Mononuclear cell (primary cell): ENCODE data around the gene SPON2. TPM values are rescaled to one million over a fixed set of nuclear protein-coding genes. Genes with fewer than 3 reads are reported as not detected.

Experiments used
- H3K27me3 ChIP-seq: 2 replicates; pipeline ENCODE4 v1.6.0; 2011; ENCODE audit warnings: low read length, control low read depth; ENCODE audit not compliant: insufficient read depth
- H3K4me1 ChIP-seq: 2 replicates; pipeline ENCODE4 v1.5.1; 2011; ENCODE audit warnings: mild to moderate bottlenecking, low read length, control low read depth; ENCODE audit not compliant: insufficient read depth
- H3K4me3 ChIP-seq: 2 replicates; pipeline ENCODE4 v1.5.1; 2011; ENCODE audit warnings: mild to moderate bottlenecking, low read length, moderate library complexity
- H3K9me3 ChIP-seq: 2 replicates; pipeline ENCODE4 v1.5.1; 2011; ENCODE audit warnings: low read depth, mild to moderate bottlenecking, control low read depth, low read length
- total RNA-seq: library from RNA; depleted of rRNA; stranded (reverse); fragments of >200 nt; gene quantifications from one replicate; pipeline ENCODE4 v1.2.3, GENCODE V29; 2012

The SPON2 gene
- total RNA-seq, 1 donor = 25.5 TPM

DNA sequence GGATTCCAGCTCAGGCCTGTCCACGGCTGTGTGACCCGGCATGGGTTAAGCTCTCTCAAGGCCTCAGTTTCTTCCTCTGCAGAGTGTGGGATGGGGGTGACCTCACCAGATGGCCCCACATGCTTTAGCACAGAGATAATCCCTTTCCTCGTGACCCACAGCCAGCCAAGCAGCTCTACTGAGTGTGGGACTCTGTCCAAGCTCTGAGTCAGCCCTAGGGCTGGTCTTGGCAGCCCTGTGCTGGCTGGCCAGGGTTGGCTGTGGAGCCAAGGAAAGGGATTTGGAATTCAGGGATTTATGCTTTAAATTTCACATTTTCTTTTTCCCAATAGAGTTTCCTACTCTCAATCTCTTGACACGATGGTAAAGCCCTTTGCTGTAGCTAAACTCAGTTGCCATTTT lies 19.7 kb upstream of the SPON2 start:
- no peaks in the 10 kb centered on the region for H3K27me3 ChIP-seq
- H3K4me3 ChIP-seq = no peak overlapping the region
- H3K4me1 ChIP-seq = no peaks in the 10 kb centered on the region
- no peaks in the 10 kb centered on the region for H3K9me3 ChIP-seq

DNA sequence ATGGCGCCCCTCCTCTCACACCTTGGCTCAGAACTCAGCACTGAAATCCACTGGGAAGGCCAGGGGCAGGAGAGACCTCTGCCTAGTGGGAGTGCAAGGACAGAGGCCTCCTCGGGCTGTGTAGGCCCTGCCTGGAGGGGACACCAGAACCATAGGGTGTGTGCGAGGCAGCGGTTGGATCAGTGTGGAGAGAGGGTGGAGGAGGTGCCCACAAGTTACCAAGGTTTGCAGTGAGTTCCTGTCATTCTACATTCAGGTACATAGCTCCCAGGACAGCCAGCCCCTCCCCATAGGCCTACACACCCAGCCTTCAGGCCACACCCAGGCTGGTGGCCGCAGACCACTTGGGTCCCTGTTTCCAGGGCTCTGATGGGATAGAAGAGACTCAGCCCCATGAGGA lies 19.2 kb upstream of the SPON2 start:
- no peak overlapping the region for H3K4me3 ChIP-seq
- no peaks in the 10 kb centered on the region for H3K9me3 ChIP-seq
- H3K27me3 ChIP-seq = no peaks in the 10 kb centered on the region
- peaks cover 3% of the 10 kb centered on the region for H3K4me1 ChIP-seq

DNA sequence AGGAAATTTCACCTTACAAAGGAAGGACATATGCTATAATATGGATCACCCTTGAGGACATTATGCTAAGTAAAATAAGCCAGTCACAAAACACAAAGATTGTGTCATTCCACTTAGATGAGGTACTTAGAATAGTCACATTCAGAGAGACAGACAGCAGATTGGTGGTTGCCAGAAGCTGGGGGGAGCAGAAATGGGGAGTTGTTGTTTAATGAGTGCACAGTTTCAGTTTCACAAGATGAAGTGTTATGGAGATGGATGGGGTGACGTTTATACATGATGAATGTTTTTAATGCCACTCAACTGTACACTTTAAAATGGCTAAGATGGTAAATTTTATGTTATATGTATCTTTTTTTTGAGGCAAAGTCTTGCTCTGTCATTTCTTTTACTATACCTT lies 14.8 kb upstream of the SPON2 start:
- H3K27me3 ChIP-seq = no peaks in the 10 kb centered on the region

DNA sequence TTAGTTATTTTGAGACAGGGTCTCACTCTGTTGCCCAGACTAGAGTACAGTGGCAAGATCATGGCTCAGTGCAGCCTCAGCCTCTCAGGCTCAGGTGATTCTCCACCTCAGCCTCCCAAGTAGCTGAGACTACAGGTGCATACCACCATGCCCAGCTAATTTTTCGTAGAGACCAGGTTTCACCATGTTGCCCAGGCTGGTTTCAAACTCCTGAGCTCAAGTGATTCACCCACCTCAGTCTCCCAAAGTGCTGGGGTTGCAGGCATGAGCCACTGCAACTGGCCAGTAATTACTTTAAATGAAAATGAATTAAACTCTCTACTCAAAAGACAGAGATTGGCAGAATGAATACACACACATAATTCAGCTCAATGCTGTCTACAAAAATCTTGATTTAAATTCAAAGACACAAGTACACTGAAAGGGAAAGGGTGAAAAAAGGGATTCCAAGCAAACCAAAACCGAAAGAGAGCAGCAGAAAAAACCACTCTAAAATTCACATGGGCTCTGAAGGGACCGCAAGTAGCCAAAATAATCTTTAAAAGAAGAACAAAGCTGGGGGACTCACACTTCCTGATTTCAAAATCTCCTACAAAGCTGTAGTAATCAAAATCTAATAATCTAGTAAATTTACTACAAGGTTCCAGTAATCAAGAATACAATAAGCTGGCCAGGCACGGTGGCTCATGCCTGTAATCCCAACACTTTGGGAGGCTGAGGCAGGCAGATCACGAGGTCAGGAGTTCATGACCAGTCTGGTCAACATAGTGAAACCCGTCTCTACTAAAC lies 11.8 kb upstream of the SPON2 start:
- no peaks in the 10 kb centered on the region for H3K9me3 ChIP-seq
- H3K4me1 ChIP-seq = peaks cover 35% of the 10 kb centered on the region
- H3K27me3 ChIP-seq = no peaks in the 10 kb centered on the region
- H3K4me3 ChIP-seq = peak overlapping the region; percentile 5

More for the DNA sequence above, 14.8 kb upstream of the SPON2 start:
- H3K4me3 ChIP-seq = no peak overlapping the region
- no peaks in the 10 kb centered on the region for H3K9me3 ChIP-seq
- peaks cover 35% of the 10 kb centered on the region for H3K4me1 ChIP-seq

DNA sequence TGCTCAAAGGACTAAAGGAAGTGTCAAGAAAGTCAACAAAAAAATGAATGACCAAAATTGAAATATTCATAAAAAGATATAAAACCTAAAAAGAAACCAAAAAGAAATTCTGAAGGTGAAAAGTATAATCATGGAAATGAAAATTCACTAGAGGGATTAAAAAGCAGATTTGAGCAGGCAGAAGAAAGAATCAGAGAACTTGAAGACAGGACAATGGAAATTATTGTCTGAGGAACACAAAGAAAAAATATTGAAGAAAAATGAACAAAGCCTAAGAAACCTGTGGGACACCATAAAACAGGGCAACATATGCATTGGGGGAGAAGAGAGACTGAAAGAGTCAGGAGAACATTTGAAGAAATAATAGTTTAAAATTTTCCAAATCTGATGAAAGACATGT lies 9.9 kb upstream of the SPON2 start:
- no peaks in the 10 kb centered on the region for H3K27me3 ChIP-seq
- H3K4me1 ChIP-seq = peaks cover 35% of the 10 kb centered on the region
- no peak overlapping the region for H3K4me3 ChIP-seq
- H3K9me3 ChIP-seq = no peaks in the 10 kb centered on the region

DNA sequence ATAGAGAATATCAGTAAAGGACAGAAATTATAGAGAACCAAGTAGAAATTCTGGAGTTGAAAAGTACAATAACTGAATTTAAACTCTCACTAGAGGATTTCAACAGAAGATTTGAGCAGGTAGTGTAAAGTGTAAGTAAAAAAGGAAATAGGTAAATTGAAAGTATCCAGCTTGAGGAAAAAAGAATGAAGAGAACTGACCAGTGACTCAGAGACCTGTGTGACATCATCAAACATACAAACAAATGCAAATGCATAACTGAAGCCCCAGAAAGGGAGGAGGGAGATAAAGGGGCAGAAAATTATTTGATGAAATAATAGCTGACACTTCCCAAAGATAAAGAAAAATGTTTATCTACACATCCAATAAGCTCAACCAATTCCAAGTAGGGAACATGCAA lies 8.3 kb upstream of the SPON2 start:
- Histone ChIP-seq H3K4me3 (no peak overlapping the region), H3K4me1 (peaks cover 26% of the 10 kb centered on the region), H3K27me3 (no peaks in the 10 kb centered on the region), H3K9me3 (no peaks in the 10 kb centered on the region)

DNA sequence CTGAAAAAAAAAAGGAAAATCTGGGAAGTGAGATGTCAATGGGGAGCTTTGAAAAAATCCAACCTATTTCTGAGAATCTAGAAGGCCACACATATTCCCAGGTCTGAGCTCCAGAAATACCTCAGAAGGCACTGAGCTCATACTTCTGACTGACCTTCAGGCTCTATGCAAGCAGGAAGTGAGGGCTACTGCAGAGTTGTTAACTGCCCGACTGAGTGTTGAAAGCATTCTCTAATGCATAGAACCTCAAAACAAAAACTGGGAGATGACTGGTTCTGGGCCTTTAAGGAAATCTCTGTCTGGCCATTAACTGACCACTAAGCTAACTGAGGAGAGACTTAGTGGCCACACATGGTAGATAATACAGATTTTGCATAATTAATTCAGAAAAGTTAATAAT lies 7.6 kb upstream of the SPON2 start:
- peaks cover 20% of the 10 kb centered on the region for H3K4me1 ChIP-seq
- H3K9me3 ChIP-seq = no peaks in the 10 kb centered on the region
- H3K4me3 ChIP-seq = no peak overlapping the region
- H3K27me3 ChIP-seq = no peaks in the 10 kb centered on the region

DNA sequence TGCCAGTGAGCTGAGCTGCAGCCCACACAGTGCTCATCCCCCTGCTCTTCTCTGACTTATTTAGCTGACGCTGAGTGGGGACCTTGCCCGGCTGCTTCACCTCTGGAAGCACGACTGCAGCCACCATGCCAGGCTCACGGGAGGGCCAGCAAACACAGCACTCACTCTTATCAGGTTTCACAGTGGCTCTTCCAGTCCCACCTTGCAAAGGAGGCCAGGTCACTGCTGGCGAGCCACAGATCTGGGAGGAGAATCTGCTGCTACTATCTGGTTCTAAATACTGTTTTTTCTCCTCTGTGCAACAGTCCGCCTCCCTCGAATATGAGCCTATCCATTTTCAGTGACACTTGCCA lies 6.7 kb upstream of the SPON2 start:
- H3K4me1 ChIP-seq = peaks cover 10% of the 10 kb centered on the region
- H3K4me3 ChIP-seq = no peak overlapping the region
- H3K27me3 ChIP-seq = no peaks in the 10 kb centered on the region
- H3K9me3 ChIP-seq = no peaks in the 10 kb centered on the region

DNA sequence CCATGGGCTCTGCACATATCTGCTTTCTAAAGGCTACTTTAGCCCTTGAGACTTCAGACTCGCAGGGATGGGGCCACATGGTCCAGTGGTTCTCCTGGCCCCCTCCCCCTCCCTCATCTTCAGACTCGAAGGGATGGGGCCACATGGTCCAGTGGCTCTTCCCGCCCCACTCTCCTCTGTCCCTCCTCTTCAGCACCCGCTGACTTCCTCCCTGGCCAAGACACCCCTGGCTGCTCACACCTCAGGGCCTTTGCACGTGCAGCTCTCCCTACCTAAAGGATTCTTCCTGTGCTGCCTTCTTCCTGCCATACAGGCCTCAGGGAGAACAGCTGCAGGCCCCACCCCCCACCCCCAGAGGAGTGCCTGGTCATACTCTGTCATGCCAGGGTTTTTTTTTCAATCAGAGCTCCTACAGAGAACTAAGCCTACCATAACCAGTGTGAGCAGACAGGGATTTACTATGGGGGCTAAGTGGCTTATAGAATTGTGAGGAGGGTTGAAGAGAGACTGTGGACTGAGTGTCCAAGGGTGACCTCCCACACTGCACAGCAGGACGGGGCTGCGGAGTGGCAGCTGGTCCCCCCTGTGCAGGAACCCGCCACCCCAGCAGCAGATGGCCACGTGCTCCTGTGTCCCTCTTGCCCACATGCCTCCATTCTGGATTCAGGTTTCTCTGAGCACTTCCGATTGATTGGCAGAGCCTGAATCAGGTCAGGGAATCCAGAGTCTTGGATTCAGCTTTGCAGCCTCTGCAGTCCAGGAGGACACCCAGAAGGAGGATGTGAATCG lies 6.1 kb upstream of the SPON2 start:
- H3K27me3 ChIP-seq = no peaks in the 10 kb centered on the region
- H3K9me3 ChIP-seq = no peaks in the 10 kb centered on the region
- H3K4me1 ChIP-seq = peaks cover 5% of the 10 kb centered on the region
- H3K4me3 ChIP-seq = no peak overlapping the region

DNA sequence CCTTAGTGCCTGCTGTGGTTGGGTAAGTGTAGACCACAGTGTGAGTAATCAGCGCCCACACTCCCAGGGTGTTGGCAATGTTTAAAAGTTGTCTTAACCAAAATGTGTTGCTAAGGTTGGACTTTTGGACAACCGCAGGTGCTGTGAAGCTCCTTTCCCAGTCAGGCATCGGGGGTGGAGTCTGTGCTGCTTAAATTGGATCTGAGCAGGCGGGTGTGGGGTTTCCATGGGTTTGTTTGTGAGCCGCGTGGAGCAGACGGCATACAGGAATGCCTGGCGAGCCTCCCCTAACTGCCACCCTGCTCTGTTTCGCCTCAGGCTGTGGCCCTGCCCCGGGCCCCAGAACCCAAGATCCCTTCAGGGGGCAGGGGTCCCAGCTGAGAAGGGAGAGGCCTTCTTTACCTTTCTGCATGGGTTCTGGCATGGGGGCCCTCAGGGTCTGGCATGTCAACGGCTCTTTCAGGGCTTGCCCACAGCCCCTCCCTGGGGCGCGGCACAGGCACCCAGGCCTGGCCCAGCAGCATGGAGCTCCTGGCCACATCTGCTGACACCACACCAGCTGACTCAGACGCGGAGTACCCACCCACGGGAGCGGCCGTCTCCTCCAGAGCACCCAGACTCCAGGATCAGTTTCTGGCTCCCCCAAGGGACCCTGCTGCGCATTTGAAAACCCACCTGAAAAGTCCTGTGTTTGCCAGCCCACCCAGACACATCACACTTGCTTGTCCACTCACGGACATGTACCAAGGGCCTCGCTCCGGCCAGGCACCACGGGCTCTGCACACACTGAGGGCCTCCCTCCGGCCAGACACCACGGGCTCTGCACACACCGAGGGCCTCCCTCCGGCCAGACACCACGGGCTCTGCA lies 5.1 kb upstream of the SPON2 start:
- Histone ChIP-seq H3K9me3 (no peaks in the 10 kb centered on the region), H3K27me3 (peaks cover 6% of the 10 kb centered on the region), H3K4me3 (no peak overlapping the region), H3K4me1 (peaks cover under 1% of the 10 kb centered on the region)

DNA sequence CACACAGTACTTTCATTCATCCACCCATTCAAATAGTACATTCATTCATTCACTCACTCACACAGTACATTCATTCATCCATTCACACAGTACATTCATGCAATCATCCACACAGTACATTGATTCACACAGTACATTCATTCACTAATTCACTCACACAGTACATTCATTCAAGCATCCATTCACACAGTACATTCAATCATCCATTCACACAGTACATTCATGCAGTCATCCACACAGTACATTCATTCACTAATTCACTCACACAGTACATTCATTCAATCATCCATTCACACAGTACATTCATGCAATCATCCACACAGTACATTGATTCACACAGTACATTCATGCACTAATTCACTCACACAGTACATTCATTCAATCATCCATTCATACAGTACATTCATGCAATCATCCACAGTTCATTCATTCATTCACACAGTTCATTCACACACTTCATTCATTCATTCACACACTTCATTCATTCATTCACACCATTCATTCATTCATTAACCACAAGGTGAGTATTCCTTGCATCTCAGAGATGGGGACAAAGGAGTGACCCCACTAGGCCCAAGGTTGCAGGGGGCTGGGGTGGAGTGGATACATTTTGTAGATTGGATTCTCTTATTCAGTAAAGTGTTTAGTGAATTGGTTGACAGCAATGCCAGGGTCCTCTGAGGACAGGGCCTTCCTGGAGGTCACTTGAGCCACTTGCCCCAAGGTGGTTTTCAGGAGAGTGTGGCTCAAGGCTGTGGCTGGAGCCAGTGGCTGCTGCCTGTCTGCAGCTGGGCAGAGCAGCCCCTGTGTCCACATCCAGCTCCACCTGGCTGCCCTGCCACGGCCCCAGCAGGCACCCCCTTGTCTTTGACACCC lies 4.3 kb upstream of the SPON2 start:
- Histone ChIP-seq H3K4me1 (peaks cover 9% of the 10 kb centered on the region), H3K4me3 (no peak overlapping the region), H3K27me3 (peaks cover 14% of the 10 kb centered on the region), H3K9me3 (no peaks in the 10 kb centered on the region)

DNA sequence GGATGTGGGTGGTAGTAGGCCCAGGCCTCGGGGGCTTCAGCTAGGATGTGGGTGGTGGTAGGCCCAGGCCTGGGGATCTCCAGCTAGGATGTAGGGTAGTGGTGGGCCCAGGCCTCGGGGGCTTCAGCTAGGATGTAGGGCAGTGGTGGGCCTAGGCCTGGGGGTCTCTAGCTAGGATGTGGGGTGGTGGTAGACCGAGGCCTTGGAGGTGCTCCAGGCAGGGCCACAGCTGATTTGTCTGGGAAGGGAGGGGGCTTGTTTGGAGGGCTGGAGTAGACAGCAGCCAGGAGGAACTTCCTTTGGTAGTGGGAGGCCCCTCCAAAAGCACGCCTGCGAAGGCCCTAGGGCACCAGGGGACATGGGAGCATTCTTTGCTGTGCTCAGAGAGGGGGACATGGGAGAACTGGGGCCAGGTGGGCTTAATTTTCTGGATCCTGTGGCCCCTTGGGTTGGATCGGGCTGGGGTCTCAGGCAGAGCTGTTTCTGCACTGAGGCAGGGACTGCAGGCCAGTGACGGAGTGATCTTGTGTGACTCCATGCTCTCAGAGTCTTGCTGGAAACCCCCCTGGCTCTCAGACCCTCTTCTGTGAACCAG lies 3.3 kb upstream of the SPON2 start:
- H3K4me3 ChIP-seq = no peak overlapping the region
- no peaks in the 10 kb centered on the region for H3K9me3 ChIP-seq
- H3K4me1 ChIP-seq = peaks cover 15% of the 10 kb centered on the region
- H3K27me3 ChIP-seq = peaks cover 18% of the 10 kb centered on the region

DNA sequence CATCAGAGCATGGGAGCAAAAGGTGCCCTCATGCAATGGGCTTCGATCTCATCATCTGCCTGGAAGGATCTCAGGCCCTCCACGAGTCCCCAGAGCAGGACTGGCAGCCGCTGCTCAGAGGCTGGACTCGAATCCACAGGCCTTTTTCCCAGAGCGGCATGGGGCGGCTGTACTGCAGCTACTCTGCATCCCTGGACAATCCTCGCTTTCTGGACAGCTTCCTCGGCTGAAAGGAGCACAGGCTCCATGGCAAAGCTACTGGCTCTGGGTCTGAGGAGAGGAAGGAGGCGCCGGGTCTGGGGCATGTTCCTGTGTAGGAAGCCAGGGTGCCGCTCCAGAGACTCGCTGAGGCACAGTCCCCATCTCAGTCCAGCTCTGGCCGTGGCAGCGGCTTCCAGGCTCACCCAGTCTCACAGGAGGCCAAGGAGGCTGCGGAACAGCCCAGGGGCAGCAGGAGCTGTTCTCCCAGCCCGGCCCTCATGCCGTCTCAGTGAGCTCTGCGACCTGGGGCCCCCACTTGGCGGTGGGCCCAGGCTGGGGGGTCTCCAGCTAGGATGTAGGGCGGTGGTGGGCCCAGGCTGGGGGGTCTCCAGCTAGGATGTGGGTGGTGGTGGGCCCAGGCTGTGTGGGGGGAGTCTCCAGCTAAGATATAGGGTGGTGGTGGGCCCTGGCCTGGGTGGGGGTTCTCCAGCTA lies 2.7 kb upstream of the SPON2 start:
- H3K4me1 ChIP-seq = peaks cover 21% of the 10 kb centered on the region
- peaks cover 23% of the 10 kb centered on the region for H3K27me3 ChIP-seq
- H3K9me3 ChIP-seq = no peaks in the 10 kb centered on the region
- H3K4me3 ChIP-seq = no peak overlapping the region
